ENCODE data around the gene IGLL1.

DNA sequence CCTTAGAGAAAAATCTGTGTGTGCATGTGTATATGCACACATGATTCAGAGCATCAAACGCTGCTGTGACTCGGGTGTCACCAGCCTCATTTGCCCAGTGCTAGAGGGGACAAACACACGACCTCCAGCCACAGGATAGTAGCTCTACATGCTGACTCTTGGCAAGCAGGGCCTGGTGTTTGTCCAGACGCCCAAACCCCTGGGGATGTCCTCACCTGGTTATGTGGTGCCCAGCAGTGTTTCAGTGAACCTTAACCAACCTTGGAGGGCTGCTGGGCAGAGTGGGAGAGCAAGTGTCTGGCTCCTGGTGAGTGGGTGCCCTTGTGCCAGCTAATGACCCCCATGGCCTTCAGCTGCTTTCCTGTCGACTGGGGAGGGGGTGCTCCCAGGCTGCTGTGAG, 26.7 kb downstream of the IGLL1 start:
- TF ChIP-seq CTCF (IDR thresholded peaks at IDR 0.05) (no peak), POLR2A (IDR thresholded peaks at IDR 0.05) (no peak)

Data from adrenal gland (tissue), 5 donors.